Lower leg skin (tissue), 4 donors: ENCODE measurements around the gene PPP2R5D. TPM values are rescaled to one million over a fixed set of nuclear protein-coding genes. Genes with fewer than 3 reads are reported as not detected.
A peak's percentile ranks its signal among the peaks of the same experiment; 100 is the strongest.

Experiments
- DNase-seq, 2 donors: peaks; one replicate each; pipeline ENCODE4 v3.0.0-alpha.2; 2019; ENCODE audit warnings: low spot score in 2 of 2
- H3K4me3 ChIP-seq: fragments of 200-600 bp; sonication (generic); 2 replicates; pipeline ENCODE4 v1.5.1; 2017; ENCODE audit warnings: mild to moderate bottlenecking, low read depth; ENCODE audit not compliant: poor library complexity, severe bottlenecking
- CTCF ChIP-seq, 3 donors: fragments of 450-650 bp; IDR thresholded peaks; one replicate each; pipeline ENCODE4 v1.5.1; 2016; ENCODE audit warnings: antibody characterized with exemption in 3 of 3, mild to moderate bottlenecking in 3 of 3, moderate library complexity in 2 of 3
- POLR2A ChIP-seq, 2 donors: fragments of 450-650 bp; IDR thresholded peaks; one replicate each; pipeline ENCODE4 v1.6.1; 2016 to 2017; ENCODE audit warnings: antibody characterized with exemption in 2 of 2, mild to moderate bottlenecking in 1 of 2, moderate library complexity in 1 of 2
- WGBS, 2 donors: methylation state at CpG; one replicate each; pipeline ENCODE4 v1.1.5; 2018; 5-methylcytosine and 5-hydroxymethylcytosine counted together
- intact Hi-C: fragments of 100-400 bp; cut with DNase I; formaldehyde crosslinking; loops from one replicate; pipeline ENCODE4 v1.15.0; 2023; ENCODE audit warnings: low total_unique reads
- total RNA-seq, 4 donors: library from RNA; depleted of rRNA; stranded (reverse); fragments of >200 nt; gene quantifications; one replicate each; pipeline ENCODE4 v1.1.0, GENCODE V29; 2016

The PPP2R5D gene
- total RNA-seq, 4 donors from 2014 or later = 26.3 to 49.4 (median 40.8) TPM

GRCh38 chr6:43020052-43020705 lies 35.8 kb downstream of the PPP2R5D start:
- no peak overlapping the region for H3K4me3 ChIP-seq
- intact Hi-C loops = no loop called here
- DNase-seq = no peak
- 88 to 92% methylated on average over 3 of the region's 3 CpGs for WGBS, 2 donors
- TF ChIP-seq POLR2A (IDR thresholded peaks at IDR 0.05) (no peak), CTCF (IDR thresholded peaks at IDR 0.05) (no peak)

- no peak overlapping the region for H3K4me3 ChIP-seq
- WGBS, 2 donors = 51 to 59% methylated on average over 5 of the region's 5 CpGs
- intact Hi-C loops = no loop called here
- TF ChIP-seq POLR2A (IDR thresholded peaks at IDR 0.05) (no peak), CTCF (IDR thresholded peaks at IDR 0.05) (no peak)
- no peak for DNase-seq
These were observed 36.5 kb downstream of the PPP2R5D start for GRCh38 chr6:43020847-43021246.

- no peak for TF ChIP-seq POLR2A (IDR thresholded peaks at IDR 0.05)
- intact Hi-C loops = no loop called here
- 0 to 1% methylated on average over 16 to 19 of the region's 56 CpGs for WGBS, 2 donors
- H3K4me3 ChIP-seq = peak within 1 kb of the TSS; percentile 80
- DNase-seq = peak; percentile 65 to 94
These were observed 37.1 kb downstream of the PPP2R5D start, which contains the start of gene RRP36 for GRCh38 chr6:43021270-43022047. Gene RRP36 (plus strand): TSS chr6:43021623. CDS start chr6:43021655, 32 bp downstream.

- intact Hi-C loops = no loop called here
These were observed 40.1 kb downstream of the PPP2R5D start for GRCh38 chr6:43024436-43024835.

GRCh38 chr6:43026365-43026764 lies 42.0 kb downstream of the PPP2R5D start:
- intact Hi-C loops = no loop called here
- DNase-seq = no peak
- TF ChIP-seq POLR2A (IDR thresholded peaks at IDR 0.05) = no peak
- TF ChIP-seq CTCF (IDR thresholded peaks at IDR 0.05) = no peak
- H3K4me3 ChIP-seq = no peak overlapping the region
- WGBS, 2 donors = 92 to 96% methylated on average over 5 of the region's 5 CpGs

More at GRCh38 chr6:43024436-43024835, 40.1 kb downstream of the PPP2R5D start:
- no peak overlapping the region for H3K4me3 ChIP-seq
- WGBS, 2 donors = 66 to 92% methylated on average over 2 of the region's 2 CpGs
- TF ChIP-seq POLR2A (IDR thresholded peaks at IDR 0.05) (no peak), CTCF (IDR thresholded peaks at IDR 0.05) (no peak)
- DNase-seq = no peak

- 91 to 92% methylated on average over 9 of the region's 9 CpGs for WGBS, 2 donors
These were observed 44.8 kb downstream of the PPP2R5D start for GRCh38 chr6:43029120-43029519.

More at GRCh38 chr6:43029120-43029519, 44.8 kb downstream of the PPP2R5D start:
- TF ChIP-seq POLR2A (IDR thresholded peaks at IDR 0.05) = no peak
- no peak for TF ChIP-seq CTCF (IDR thresholded peaks at IDR 0.05)
- no peak for DNase-seq
- intact Hi-C loops = no loop called here
- H3K4me3 ChIP-seq = no peak overlapping the region
